ENCODE measurements around the gene CLTC.

The CLTC gene

DNA sequence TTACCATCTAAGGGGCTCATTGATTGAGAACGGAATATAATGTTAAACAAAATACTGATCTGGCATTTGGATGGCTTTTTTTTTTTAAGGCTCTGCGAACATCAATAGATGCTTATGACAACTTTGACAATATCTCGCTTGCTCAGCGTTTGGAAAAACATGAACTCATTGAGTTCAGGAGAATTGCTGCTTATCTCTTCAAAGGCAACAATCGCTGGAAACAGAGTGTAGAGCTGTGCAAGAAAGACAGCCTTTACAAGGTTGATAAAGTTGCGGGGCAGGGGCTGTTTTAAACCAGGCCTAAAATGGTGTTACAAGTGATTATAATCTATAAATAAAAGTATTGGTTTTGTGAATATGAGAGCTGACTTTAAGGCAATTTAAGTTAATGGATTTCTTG, 65.3 kb downstream of the CLTC start:
- TF ChIP-seq, protein P1, sequence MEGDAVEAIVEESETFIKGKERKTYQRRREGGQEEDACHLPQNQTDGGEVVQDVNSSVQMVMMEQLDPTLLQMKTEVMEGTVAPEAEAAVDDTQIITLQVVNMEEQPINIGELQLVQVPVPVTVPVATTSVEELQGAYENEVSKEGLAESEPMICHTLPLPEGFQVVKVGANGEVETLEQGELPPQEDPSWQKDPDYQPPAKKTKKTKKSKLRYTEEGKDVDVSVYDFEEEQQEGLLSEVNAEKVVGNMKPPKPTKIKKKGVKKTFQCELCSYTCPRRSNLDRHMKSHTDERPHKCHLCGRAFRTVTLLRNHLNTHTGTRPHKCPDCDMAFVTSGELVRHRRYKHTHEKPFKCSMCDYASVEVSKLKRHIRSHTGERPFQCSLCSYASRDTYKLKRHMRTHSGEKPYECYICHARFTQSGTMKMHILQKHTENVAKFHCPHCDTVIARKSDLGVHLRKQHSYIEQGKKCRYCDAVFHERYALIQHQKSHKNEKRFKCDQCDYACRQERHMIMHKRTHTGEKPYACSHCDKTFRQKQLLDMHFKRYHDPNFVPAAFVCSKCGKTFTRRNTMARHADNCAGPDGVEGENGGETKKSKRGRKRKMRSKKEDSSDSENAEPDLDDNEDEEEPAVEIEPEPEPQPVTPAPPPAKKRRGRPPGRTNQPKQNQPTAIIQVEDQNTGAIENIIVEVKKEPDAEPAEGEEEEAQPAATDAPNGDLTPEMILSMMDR (IDR thresholded peaks at IDR 0.05; ENCODE audit: insufficient read depth, low read length, poor library complexity, severe bottlenecking), result no peak

GRCh38 chr17:59688008-59688407, 68.3 kb downstream of the CLTC start:
- TF ChIP-seq, protein P1 (IDR thresholded peaks at IDR 0.05; ENCODE audit: insufficient read depth, low read length, poor library complexity, severe bottlenecking), result no peak
- Histone ChIP-seq H3K4me3 (replicated peaks; ENCODE audit: low read depth, low read length) (no peak overlapping the region), H3K27me3 (replicated peaks; ENCODE audit: control insufficient read depth, insufficient read depth, low read length) (no peaks in the 10 kb centered on the region), H3K36me3 (ENCODE audit: control insufficient read depth, insufficient read depth, low read length) (peaks cover 9% of the 10 kb centered on the region)
- no peak for DNase-seq (ENCODE audit: extremely low read depth, insufficient read length)

More for the DNA sequence above, 65.3 kb downstream of the CLTC start:
- Histone ChIP-seq H3K27me3 (replicated peaks; ENCODE audit: control insufficient read depth, insufficient read depth, low read length) (no peaks in the 10 kb centered on the region), H3K36me3 (ENCODE audit: control insufficient read depth, insufficient read depth, low read length) (peaks cover 13% of the 10 kb centered on the region), H3K4me3 (replicated peaks; ENCODE audit: low read depth, low read length) (no peak overlapping the region)
- DNase-seq (ENCODE audit: extremely low read depth, insufficient read length), result no peak

DNA sequence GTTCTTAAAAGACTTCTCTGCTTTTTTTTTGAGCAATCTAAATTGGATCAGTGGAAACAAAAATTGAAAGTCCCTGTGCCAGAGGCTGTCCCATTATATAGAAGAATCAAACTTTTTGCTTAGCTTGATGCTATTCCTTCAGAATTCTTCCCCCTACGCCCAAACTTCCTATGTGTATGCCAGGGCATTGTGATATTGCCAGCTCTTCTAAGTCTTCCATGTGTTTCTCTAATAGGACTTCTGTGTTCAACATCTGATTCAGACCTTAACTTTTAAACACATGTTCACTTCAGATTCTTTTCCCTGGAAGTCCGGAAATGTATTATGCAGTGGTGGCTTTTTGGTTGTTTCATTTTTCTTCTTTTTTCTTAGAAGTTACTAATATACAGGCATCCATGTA, 68.8 kb downstream of the CLTC start:
- Histone ChIP-seq H3K4me3 (replicated peaks; ENCODE audit: low read depth, low read length) (no peak overlapping the region), H3K36me3 (ENCODE audit: control insufficient read depth, insufficient read depth, low read length) (peaks cover 11% of the 10 kb centered on the region), H3K27me3 (replicated peaks; ENCODE audit: control insufficient read depth, insufficient read depth, low read length) (no peaks in the 10 kb centered on the region)
- DNase-seq (ENCODE audit: extremely low read depth, insufficient read length), result no peak
- TF ChIP-seq, protein P1 (IDR thresholded peaks at IDR 0.05; ENCODE audit: insufficient read depth, low read length, poor library complexity, severe bottlenecking), result no peak

DNA sequence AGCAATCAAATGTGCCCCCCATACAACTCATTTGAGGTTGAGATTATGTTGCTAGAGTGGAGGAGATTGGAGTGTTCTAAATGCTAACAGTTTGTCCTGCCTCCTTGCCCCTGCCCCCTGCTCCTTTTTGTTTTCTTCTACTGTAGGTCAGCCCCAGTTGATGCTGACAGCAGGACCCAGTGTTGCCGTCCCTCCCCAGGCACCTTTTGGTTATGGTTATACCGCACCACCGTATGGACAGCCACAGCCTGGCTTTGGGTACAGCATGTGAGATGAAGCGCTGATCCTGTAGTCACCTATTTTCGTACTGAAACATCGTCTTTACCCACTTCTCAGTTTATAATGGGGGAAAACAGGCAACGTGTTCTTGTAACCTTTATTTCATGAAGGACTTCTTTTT, 73.9 kb downstream of the CLTC start:
- no peak overlapping the region for H3K4me3 ChIP-seq (replicated peaks; ENCODE audit: low read depth, low read length)
- TF ChIP-seq, protein P1 (IDR thresholded peaks at IDR 0.05; ENCODE audit: insufficient read depth, low read length, poor library complexity, severe bottlenecking), result no peak
- no peak for DNase-seq (ENCODE audit: extremely low read depth, insufficient read length)
- no peaks in the 10 kb centered on the region for H3K27me3 ChIP-seq (replicated peaks; ENCODE audit: control insufficient read depth, insufficient read depth, low read length)
- H3K36me3 ChIP-seq (ENCODE audit: control insufficient read depth, insufficient read depth, low read length), result peaks cover 17% of the 10 kb centered on the region

DNA sequence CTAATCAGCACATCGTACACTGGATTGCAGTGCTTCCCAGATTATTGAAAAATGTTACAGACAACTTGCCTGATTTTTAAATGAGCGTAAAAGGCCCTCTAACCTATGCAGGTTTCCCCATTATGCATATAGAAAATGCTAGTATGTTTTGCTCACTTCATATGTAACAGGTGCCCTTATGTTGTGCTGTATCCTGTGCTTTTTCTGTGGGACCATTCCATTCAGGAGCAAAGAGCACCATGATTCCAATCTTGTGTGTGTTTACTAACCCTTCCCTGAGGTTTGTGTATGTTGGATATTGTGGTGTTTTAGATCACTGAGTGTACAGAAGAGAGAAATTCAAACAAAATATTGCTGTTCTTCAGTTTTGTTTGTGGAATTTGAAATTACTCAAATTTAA, 74.6 kb downstream of the CLTC start:
- Histone ChIP-seq H3K27me3 (replicated peaks; ENCODE audit: control insufficient read depth, insufficient read depth, low read length) (no peaks in the 10 kb centered on the region), H3K4me3 (replicated peaks; ENCODE audit: low read depth, low read length) (no peak overlapping the region), H3K36me3 (ENCODE audit: control insufficient read depth, insufficient read depth, low read length) (peaks cover 18% of the 10 kb centered on the region)
- TF ChIP-seq, protein P1 (IDR thresholded peaks at IDR 0.05; ENCODE audit: insufficient read depth, low read length, poor library complexity, severe bottlenecking), result no peak
- no peak for DNase-seq (ENCODE audit: extremely low read depth, insufficient read length)
